Right atrium auricular region (tissue), 2 donors: ENCODE results near the gene RNF43. TPM values are rescaled to one million over a fixed set of nuclear protein-coding genes. Genes with fewer than 3 reads are reported as not detected.

ENCODE experiments used
- DNase-seq: peaks from one replicate; pipeline ENCODE4 v3.0.0-alpha.2; 2019; ENCODE audit warnings: low spot score
- H3K27ac ChIP-seq, 2 donors: fragments of 200-600 bp; sonication (generic); 1 replicate in 1 of 2; 2 replicates in 1 of 2; pipeline ENCODE4 v1.5.1; 2016 to 2019
- H3K27me3 ChIP-seq, 2 donors: fragments of 200-600 bp; sonication (generic); one replicate each; pipeline versions ENCODE4 v1.5.1 to v1.6.0; 2017 to 2019
- H3K36me3 ChIP-seq: fragments of 200-600 bp; sonication (generic); one replicate; pipeline ENCODE4 v1.5.1; 2016
- H3K4me1 ChIP-seq, 2 donors: fragments of 200-600 bp; sonication (generic); one replicate each; pipeline versions ENCODE4 v1.5.1 to v1.6.0; 2017 to 2019
- H3K4me3 ChIP-seq, 2 donors: fragments of 200-600 bp; sonication (generic); 1 replicate in 1 of 2; 2 replicates in 1 of 2; pipeline ENCODE4 v1.5.1; 2017 to 2019; ENCODE audit warnings: mild to moderate bottlenecking in 1 of 2, moderate library complexity in 1 of 2
- H3K9me3 ChIP-seq, 2 donors: fragments of 200-600 bp; sonication (generic); one replicate each; pipeline ENCODE4 v1.5.1; 2019
- total RNA-seq, 2 donors: library from RNA; depleted of rRNA; stranded (reverse); fragments of >200 nt; gene quantifications; one replicate each; pipeline ENCODE4 v1.1.0, GENCODE V29; 2016
- TF ChIP-seq, protein P1 (sequence below), 2 donors: fragments of 200-600 bp; sonication (generic); IDR thresholded peaks; one replicate each; pipeline ENCODE4 v1.5.1; 2019; ENCODE audit warnings: antibody characterized with exemption in 2 of 2

The RNF43 gene
- total RNA-seq, 2 donors from 2014 or later, result 4.4 to 5.5 TPM

DNA sequence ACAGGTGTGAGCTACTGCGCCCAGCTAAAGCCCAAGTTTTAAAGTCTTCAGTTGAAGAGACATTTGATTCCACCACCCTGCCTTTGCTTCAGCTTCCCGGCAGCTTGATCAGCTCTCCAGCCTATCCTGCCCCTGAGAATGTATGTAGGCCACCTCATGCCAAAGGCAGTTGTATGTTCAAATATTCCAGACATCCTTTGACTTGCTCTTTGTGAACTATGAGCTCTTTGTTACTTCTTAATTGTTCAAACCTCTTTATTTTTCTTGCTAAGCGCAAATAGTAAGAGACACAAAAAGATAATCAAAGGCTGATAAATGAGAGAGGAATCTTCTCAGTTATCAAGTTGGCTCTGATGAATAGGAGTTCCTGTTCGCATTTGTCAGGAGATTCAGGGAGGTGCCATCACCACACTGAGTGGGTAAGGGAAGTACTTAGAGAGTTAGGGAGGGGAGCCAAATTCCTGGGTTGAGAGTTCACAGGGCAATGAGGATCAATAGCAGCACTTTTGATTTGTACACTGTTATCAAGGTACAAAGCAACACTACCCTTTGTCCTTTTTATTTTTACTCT, 33.4 kb downstream of the RNF43 start:
- no peaks in the 10 kb centered on the region for H3K4me1 ChIP-seq
- DNase-seq, result no peak
- no peaks in the 10 kb centered on the region for H3K36me3 ChIP-seq
- no peak overlapping the region for H3K4me3 ChIP-seq
- no peaks in the 10 kb centered on the region for H3K9me3 ChIP-seq
- no peak overlapping the region for H3K27ac ChIP-seq
- no peaks in the 10 kb centered on the region for H3K27me3 ChIP-seq
- TF ChIP-seq, protein P1, sequence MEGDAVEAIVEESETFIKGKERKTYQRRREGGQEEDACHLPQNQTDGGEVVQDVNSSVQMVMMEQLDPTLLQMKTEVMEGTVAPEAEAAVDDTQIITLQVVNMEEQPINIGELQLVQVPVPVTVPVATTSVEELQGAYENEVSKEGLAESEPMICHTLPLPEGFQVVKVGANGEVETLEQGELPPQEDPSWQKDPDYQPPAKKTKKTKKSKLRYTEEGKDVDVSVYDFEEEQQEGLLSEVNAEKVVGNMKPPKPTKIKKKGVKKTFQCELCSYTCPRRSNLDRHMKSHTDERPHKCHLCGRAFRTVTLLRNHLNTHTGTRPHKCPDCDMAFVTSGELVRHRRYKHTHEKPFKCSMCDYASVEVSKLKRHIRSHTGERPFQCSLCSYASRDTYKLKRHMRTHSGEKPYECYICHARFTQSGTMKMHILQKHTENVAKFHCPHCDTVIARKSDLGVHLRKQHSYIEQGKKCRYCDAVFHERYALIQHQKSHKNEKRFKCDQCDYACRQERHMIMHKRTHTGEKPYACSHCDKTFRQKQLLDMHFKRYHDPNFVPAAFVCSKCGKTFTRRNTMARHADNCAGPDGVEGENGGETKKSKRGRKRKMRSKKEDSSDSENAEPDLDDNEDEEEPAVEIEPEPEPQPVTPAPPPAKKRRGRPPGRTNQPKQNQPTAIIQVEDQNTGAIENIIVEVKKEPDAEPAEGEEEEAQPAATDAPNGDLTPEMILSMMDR (IDR thresholded peaks at IDR 0.05), result no peak

GRCh38 chr17:58382872-58383242, 34.5 kb downstream of the RNF43 start:
- Histone ChIP-seq H3K4me1 (no peaks in the 10 kb centered on the region), H3K9me3 (no peaks in the 10 kb centered on the region), H3K27me3 (no peaks in the 10 kb centered on the region), H3K27ac (no peak overlapping the region), H3K36me3 (no peaks in the 10 kb centered on the region), H3K4me3 (no peak overlapping the region)
- TF ChIP-seq, protein P1 (IDR thresholded peaks at IDR 0.05), result no peak
- DNase-seq, result no peak

GRCh38 chr17:58382108-58382871, 35.0 kb downstream of the RNF43 start:
- H3K27ac ChIP-seq, result no peak overlapping the region

GRCh38 chr17:58381124-58382035, 36.0 kb downstream of the RNF43 start:
- TF ChIP-seq, protein P1 (IDR thresholded peaks at IDR 0.05), result no peak
- Histone ChIP-seq H3K4me3 (no peak overlapping the region), H3K36me3 (no peaks in the 10 kb centered on the region), H3K9me3 (no peaks in the 10 kb centered on the region), H3K27me3 (no peaks in the 10 kb centered on the region), H3K4me1 (no peaks in the 10 kb centered on the region), H3K27ac (no peak overlapping the region)
- DNase-seq, result no peak

More at GRCh38 chr17:58382108-58382871, 35.0 kb downstream of the RNF43 start:
- TF ChIP-seq, protein P1 (IDR thresholded peaks at IDR 0.05), result no peak
- Histone ChIP-seq H3K4me3 (no peak overlapping the region), H3K27me3 (no peaks in the 10 kb centered on the region), H3K4me1 (no peaks in the 10 kb centered on the region), H3K9me3 (no peaks in the 10 kb centered on the region), H3K36me3 (no peaks in the 10 kb centered on the region)
- no peak for DNase-seq

DNA sequence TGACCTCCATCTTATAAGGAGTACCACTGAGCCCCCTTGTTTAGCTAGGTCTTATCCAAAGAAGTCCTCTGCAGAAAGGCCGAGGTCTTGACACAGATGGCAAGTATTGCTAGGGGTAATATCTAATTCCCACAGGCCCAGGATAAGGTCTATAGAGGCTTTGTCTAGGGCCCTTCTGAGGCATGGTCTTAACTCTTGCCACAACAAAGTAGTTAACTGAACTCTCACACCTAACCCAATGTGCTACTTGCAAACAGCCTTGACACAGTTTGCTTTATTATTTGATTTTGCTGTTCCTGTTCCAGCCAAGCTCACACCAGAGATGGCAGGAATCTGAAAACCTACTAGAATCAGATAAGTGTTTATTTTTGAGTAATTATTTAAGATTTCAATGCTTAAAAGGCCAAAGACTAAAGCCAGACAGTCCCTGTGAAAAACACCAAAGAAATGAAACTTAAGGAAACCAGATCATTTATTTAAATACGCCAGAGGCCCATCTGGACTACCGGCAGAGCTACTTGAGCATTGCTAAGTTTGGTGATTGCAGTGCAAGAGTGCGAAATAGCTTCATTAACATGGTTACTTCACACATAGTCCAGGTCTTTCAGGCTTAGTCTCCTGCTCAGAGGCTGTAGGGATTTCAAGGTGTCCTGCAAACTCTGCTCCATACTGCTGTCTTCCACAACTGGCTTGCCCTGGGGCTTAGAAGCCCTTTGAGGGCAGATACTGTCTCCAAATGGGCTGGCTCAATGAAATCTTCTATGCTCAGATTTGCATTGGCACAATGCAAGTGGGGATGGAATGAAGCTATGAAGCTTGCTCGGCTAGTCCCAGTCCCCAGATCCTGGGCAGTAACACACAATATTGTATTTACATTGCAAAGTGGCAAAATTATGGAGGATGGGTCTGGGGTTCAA, 36.9 kb downstream of the RNF43 start:
- Histone ChIP-seq H3K36me3 (no peaks in the 10 kb centered on the region), H3K27ac (no peak overlapping the region), H3K9me3 (no peaks in the 10 kb centered on the region), H3K4me3 (no peak overlapping the region), H3K4me1 (no peaks in the 10 kb centered on the region), H3K27me3 (no peaks in the 10 kb centered on the region)
- TF ChIP-seq, protein P1 (IDR thresholded peaks at IDR 0.05), result no peak
- DNase-seq, result no peak
